HepG2 (cell line): ENCODE data around the gene KCNAB2. TPM values are rescaled to one million over a fixed set of nuclear protein-coding genes. Genes with fewer than 3 reads are reported as not detected.

Experiments used
- ARNT2 ChIP-seq: sonication (generic); formaldehyde crosslinking; IDR thresholded peaks from 2 replicates; pipeline ENCODE4 v1.8.0; 2022; ENCODE audit warnings: mild to moderate bottlenecking, low read depth, missing genetic modification reagents, moderate library complexity
- ELF4 ChIP-seq: sonication (generic); formaldehyde crosslinking; IDR thresholded peaks from 2 replicates; pipeline ENCODE4 v1.5.0; 2020; ENCODE audit warnings: missing genetic modification reagents, mild to moderate bottlenecking, moderate library complexity, borderline replicate concordance
- ETV6 ChIP-seq: sonication (generic); formaldehyde crosslinking; conservative IDR thresholded peaks from 2 replicates; pipeline ENCODE4 v1.4.0; 2020; ENCODE audit warnings: missing genetic modification reagents
- HOXD1 ChIP-seq: sonication (generic); formaldehyde crosslinking; IDR thresholded peaks from 2 replicates; pipeline ENCODE4 v1.5.0; 2020; ENCODE audit warnings: missing genetic modification reagents
- KAT2B ChIP-seq: fragments of 150-350 bp; IDR thresholded peaks from 2 replicates; pipeline ENCODE4 v1.6.1; 2014; ENCODE audit warnings: low read depth, low read length, borderline replicate concordance
- MEF2D ChIP-seq: sonication (generic); formaldehyde crosslinking; IDR thresholded peaks from 2 replicates; pipeline ENCODE4 v1.5.1; 2020; ENCODE audit warnings: mild to moderate bottlenecking, missing genetic modification reagents
- MXD4 ChIP-seq: IDR thresholded peaks from 2 replicates; pipeline ENCODE4 v1.6.1; 2016; ENCODE audit warnings: mild to moderate bottlenecking, missing biosample characterization, missing genetic modification reagents
- ONECUT2 ChIP-seq: sonication (generic); formaldehyde crosslinking; IDR thresholded peaks from 2 replicates; pipeline ENCODE4 v1.4.0; 2020; ENCODE audit warnings: missing genetic modification reagents
- PHF8 ChIP-seq: sonication (generic); formaldehyde crosslinking; IDR thresholded peaks from 2 replicates; pipeline ENCODE4 v1.5.0; 2020; ENCODE audit warnings: missing genetic modification reagents
- RBM22 ChIP-seq: fragments of 200-400 bp; formaldehyde crosslinking; optimal IDR thresholded peaks from 2 replicates; pipeline ENCODE3; 2017; ENCODE audit warnings: mild to moderate bottlenecking, low read length, moderate library complexity
- TAF1 ChIP-seq: sonication (generic); formaldehyde crosslinking; IDR thresholded peaks from 2 replicates; pipeline ENCODE4 v1.4.0; 2020; ENCODE audit warnings: missing genetic modification reagents
- TGIF2 ChIP-seq: IDR thresholded peaks from 2 replicates; pipeline ENCODE4 v1.6.1; 2016; ENCODE audit warnings: control low read depth, missing compliant biosample characterization
- ZIK1 ChIP-seq: sonication (generic); formaldehyde crosslinking; IDR thresholded peaks from 2 replicates; pipeline ENCODE4 v1.5.0; 2020; ENCODE audit warnings: mild to moderate bottlenecking, low read depth, missing genetic modification reagents, borderline replicate concordance
- ZNF10 ChIP-seq: sonication (generic); formaldehyde crosslinking; IDR thresholded peaks from 2 replicates; pipeline ENCODE4 v1.4.0; 2020; ENCODE audit warnings: mild to moderate bottlenecking, low read depth, missing genetic modification reagents, borderline replicate concordance
- ZNF343 ChIP-seq: sonication (generic); formaldehyde crosslinking; IDR thresholded peaks from 2 replicates; pipeline ENCODE4 v1.4.0; 2020; ENCODE audit warnings: mild to moderate bottlenecking, missing genetic modification reagents
- ZNF350 ChIP-seq: sonication (generic); formaldehyde crosslinking; IDR thresholded peaks from 2 replicates; pipeline ENCODE4 v1.4.0; 2020; ENCODE audit warnings: mild to moderate bottlenecking, low read depth, missing genetic modification reagents, borderline replicate concordance
- ZNF775 ChIP-seq: sonication (generic); formaldehyde crosslinking; IDR thresholded peaks from 2 replicates; pipeline ENCODE4 v1.4.0; 2020; ENCODE audit warnings: missing genetic modification reagents, mild to moderate bottlenecking, moderate library complexity, borderline replicate concordance
- polyA plus RNA-seq, 8 experiments: library from polyadenylated mRNA; depleted of rRNA in 3 of 8; stranded (reverse) in 7 of 8; unstranded in 1 of 8; fragments of >200 nt; fragmentation: Illumina TruSeq in 4 of 8; extraction: Trizol in 4 of 8; gene quantifications; 2 replicates each; pipeline versions ENCODE4 v1.2.1 to v1.2.3, GENCODE V29; 2011 to 2016; ENCODE audit warnings: low read depth in 4 of 8, missing spikeins in 1 of 8, mixed read lengths in 1 of 8; ENCODE audit not compliant: insufficient read depth in 1 of 8
- total RNA-seq, 5 experiments: library from RNA; depleted of rRNA; stranded (reverse); fragments of >200 nt; fragmentation: Illumina TruSeq; extraction: Trizol; gene quantifications; 2 replicates each; pipeline ENCODE4 v1.2.3, GENCODE V29; 2016; ENCODE audit warnings: low read depth in 1 of 5
- TF ChIP-seq, protein P1 (sequence below): sonication (generic); formaldehyde crosslinking; IDR thresholded peaks from 2 replicates; pipeline ENCODE4 v1.4.0; 2020; ENCODE audit warnings: missing genetic modification reagents, borderline replicate concordance
- TF ChIP-seq, protein P2 (sequence below): sonication (generic); formaldehyde crosslinking; IDR thresholded peaks from 2 replicates; pipeline ENCODE4 v1.8.1; 2023; ENCODE audit warnings: mild to moderate bottlenecking, missing genetic modification reagents
- TF ChIP-seq, protein P3 (sequence below): sonication (generic); formaldehyde crosslinking; IDR thresholded peaks from 2 replicates; pipeline ENCODE4 v1.8.0; 2022; ENCODE audit warnings: missing genetic modification reagents, low read depth, mild to moderate bottlenecking, borderline replicate concordance
- TF ChIP-seq, protein P4 (sequence below): sonication (generic); formaldehyde crosslinking; conservative IDR thresholded peaks from 2 replicates; pipeline ENCODE4 v1.4.0; 2020; ENCODE audit warnings: missing genetic modification reagents
- TF ChIP-seq, protein P5 (sequence below): IDR thresholded peaks from 2 replicates; pipeline ENCODE4 v1.6.1; 2016

KCNAB2 gene
- total and polyA plus RNA-seq, 2 of the 13 experiments (the other 11 are each of a cell fraction or from before 2014, with no cell fraction given), result 6.2 to 8.8 TPM

DNA sequence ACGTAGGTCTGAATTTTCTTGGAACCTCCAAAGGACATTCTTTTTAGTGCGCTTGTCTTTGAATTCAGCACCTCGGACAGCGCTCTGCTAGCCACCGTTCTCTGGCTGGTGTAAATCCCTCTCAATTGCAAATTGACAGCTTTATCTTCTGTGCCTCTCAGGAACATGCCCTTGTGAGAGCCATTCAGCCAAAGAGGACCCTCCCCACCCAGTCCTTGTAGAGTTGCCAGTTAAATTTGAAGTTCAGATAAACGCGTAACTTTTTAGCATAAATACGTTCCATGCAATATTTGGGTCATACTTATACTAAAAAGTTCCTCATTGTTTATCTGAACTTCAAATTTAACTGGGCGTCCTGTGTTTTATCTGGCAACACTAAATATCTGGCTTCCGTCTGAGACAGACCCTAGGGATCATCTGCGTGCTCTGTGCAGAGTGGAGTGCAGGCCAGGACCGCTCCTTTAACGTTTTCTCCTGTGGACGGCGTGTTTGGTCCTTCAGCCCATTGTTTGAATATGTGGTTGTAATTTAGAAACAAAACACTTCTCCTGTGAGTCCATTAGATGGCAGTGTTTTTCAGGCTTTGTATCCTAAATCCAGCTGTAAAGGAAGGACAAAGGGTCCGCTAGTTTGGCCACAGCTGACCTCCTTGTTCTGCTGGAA is 7.0 kb downstream of the KCNAB2 start (continued):
- TF ChIP-seq, protein P1, sequence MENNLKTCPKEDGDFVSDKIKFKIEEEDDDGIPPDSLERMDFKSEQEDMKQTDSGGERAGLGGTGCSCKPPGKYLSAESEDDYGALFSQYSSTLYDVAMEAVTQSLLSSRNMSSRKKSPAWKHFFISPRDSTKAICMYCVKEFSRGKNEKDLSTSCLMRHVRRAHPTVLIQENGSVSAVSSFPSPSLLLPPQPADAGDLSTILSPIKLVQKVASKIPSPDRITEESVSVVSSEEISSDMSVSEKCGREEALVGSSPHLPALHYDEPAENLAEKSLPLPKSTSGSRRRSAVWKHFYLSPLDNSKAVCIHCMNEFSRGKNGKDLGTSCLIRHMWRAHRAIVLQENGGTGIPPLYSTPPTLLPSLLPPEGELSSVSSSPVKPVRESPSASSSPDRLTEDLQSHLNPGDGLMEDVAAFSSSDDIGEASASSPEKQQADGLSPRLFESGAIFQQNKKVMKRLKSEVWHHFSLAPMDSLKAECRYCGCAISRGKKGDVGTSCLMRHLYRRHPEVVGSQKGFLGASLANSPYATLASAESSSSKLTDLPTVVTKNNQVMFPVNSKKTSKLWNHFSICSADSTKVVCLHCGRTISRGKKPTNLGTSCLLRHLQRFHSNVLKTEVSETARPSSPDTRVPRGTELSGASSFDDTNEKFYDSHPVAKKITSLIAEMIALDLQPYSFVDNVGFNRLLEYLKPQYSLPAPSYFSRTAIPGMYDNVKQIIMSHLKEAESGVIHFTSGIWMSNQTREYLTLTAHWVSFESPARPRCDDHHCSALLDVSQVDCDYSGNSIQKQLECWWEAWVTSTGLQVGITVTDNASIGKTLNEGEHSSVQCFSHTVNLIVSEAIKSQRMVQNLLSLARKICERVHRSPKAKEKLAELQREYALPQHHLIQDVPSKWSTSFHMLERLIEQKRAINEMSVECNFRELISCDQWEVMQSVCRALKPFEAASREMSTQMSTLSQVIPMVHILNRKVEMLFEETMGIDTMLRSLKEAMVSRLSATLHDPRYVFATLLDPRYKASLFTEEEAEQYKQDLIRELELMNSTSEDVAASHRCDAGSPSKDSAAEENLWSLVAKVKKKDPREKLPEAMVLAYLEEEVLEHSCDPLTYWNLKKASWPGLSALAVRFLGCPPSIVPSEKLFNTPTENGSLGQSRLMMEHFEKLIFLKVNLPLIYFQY (CRISPR knock-in tag), result no peak
- TF ChIP-seq, protein P2, sequence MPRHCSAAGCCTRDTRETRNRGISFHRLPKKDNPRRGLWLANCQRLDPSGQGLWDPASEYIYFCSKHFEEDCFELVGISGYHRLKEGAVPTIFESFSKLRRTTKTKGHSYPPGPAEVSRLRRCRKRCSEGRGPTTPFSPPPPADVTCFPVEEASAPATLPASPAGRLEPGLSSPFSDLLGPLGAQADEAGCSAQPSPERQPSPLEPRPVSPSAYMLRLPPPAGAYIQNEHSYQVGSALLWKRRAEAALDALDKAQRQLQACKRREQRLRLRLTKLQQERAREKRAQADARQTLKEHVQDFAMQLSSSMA (CRISPR knock-in tag), result peak; percentile 40; the same call in 1 of the 2 replicates
- TF ChIP-seq ZNF343 (CRISPR knock-in tag), result no peak
- TF ChIP-seq, protein P3, sequence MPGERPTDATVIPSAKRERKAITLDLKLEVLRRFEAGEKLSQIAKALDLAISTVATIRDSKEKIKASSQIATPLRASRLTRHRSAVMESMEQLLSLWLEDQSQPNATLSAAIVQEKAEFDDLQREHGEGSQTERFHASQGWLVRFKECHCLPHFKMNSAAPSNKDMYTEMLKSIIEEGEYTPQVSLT (CRISPR knock-in tag), result no peak
- TF ChIP-seq ELF4 (CRISPR knock-in tag), result no peak
- TF ChIP-seq, protein P4, sequence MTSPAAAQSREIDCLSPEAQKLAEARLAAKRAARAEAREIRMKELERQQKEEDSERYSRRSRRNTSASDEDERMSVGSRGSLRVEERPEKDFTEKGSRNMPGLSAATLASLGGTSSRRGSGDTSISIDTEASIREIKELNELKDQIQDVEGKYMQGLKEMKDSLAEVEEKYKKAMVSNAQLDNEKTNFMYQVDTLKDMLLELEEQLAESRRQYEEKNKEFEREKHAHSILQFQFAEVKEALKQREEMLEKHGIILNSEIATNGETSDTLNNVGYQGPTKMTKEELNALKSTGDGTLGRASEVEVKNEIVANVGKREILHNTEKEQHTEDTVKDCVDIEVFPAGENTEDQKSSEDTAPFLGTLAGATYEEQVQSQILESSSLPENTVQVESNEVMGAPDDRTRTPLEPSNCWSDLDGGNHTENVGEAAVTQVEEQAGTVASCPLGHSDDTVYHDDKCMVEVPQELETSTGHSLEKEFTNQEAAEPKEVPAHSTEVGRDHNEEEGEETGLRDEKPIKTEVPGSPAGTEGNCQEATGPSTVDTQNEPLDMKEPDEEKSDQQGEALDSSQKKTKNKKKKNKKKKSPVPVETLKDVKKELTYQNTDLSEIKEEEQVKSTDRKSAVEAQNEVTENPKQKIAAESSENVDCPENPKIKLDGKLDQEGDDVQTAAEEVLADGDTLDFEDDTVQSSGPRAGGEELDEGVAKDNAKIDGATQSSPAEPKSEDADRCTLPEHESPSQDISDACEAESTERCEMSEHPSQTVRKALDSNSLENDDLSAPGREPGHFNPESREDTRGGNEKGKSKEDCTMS, result no peak; the same call in 1 of the 2 replicates
- no peak for TF ChIP-seq KAT2B
- TF ChIP-seq ETV6 (CRISPR knock-in tag), result 0 out of 2 replicates have a peak, but pooled peaks have one; percentile 45
- no peak for TF ChIP-seq ZNF10 (CRISPR knock-in tag)
- no peak for TF ChIP-seq HOXD1 (CRISPR knock-in tag)
- no peak for TF ChIP-seq ZIK1 (CRISPR knock-in tag)
- no peak for TF ChIP-seq RBM22
- no peak for TF ChIP-seq ARNT2 (CRISPR knock-in tag)
- no peak for TF ChIP-seq TAF1 (CRISPR knock-in tag)
- TF ChIP-seq, protein P5, sequence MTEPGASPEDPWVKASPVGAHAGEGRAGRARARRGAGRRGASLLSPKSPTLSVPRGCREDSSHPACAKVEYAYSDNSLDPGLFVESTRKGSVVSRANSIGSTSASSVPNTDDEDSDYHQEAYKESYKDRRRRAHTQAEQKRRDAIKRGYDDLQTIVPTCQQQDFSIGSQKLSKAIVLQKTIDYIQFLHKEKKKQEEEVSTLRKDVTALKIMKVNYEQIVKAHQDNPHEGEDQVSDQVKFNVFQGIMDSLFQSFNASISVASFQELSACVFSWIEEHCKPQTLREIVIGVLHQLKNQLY (CRISPR knock-in tag), result no peak
- peak; percentile 86; the same call in 1 of the 2 replicates for TF ChIP-seq TGIF2 (CRISPR knock-in tag)
- no peak for TF ChIP-seq ZNF350 (CRISPR knock-in tag)
- TF ChIP-seq MXD4 (CRISPR knock-in tag), result peak; percentile 29; the same call in 1 of the 2 replicates
- no peak for TF ChIP-seq MEF2D
- no peak for TF ChIP-seq ONECUT2 (CRISPR knock-in tag)
- TF ChIP-seq ZNF775, result no peak
- TF ChIP-seq PHF8, result no peak
